NCI-H2171 treated with DMSO at 0.1 percent for 48 hours (cell line): Measurements from ENCODE around the gene SKIDA1.

Source experiments
- DNase-seq: peaks from one replicate; lab custom pipeline; 2025; lab: John Stamatoyannopoulos, UW

The SKIDA1 gene

GRCh38 chr10:21517134-21518031 is 8.1 kb downstream of the SKIDA1 start:
- DNase-seq, result peak; percentile 46

GRCh38 chr10:21516242-21517131 is 9.0 kb downstream of the SKIDA1 start:
- DNase-seq, result peak; percentile 55

- no peak for DNase-seq
Observed at GRCh38 chr10:21515361-21516241, 9.9 kb downstream of the SKIDA1 start.

GRCh38 chr10:21514818-21515351 is 10.6 kb downstream of the SKIDA1 start:
- no peak for DNase-seq

- no peak for DNase-seq
Observed at GRCh38 chr10:21514129-21514817, 11.2 kb downstream of the SKIDA1 start.

GRCh38 chr10:21513405-21513788 is 12.1 kb downstream of the SKIDA1 start:
- DNase-seq, result no peak

GRCh38 chr10:21512573-21513404 is 12.7 kb downstream of the SKIDA1 start:
- no peak for DNase-seq

- no peak for DNase-seq
Observed at GRCh38 chr10:21511946-21512572, 13.4 kb downstream of the SKIDA1 start.

GRCh38 chr10:21511095-21511570 is 14.3 kb downstream of the SKIDA1 start:
- DNase-seq, result no peak

GRCh38 chr10:21510241-21511094 is 15.0 kb downstream of the SKIDA1 start:
- DNase-seq, result no peak

- no peak for DNase-seq
Observed at GRCh38 chr10:21509341-21510240, 15.9 kb downstream of the SKIDA1 start.

GRCh38 chr10:21508706-21509331 is 16.7 kb downstream of the SKIDA1 start:
- DNase-seq, result no peak

- DNase-seq, result no peak
Observed at GRCh38 chr10:21507150-21507549, 18.3 kb downstream of the SKIDA1 start.

GRCh38 chr10:21506351-21506750 is 19.1 kb downstream of the SKIDA1 start:
- no peak for DNase-seq

GRCh38 chr10:21505711-21506278 is 19.7 kb downstream of the SKIDA1 start:
- no peak for DNase-seq

- no peak for DNase-seq
Observed at GRCh38 chr10:21503542-21503941, 21.9 kb downstream of the SKIDA1 start.

- DNase-seq, result no peak
Observed at GRCh38 chr10:21502348-21502740, 23.1 kb downstream of the SKIDA1 start.
